Thyroid gland (tissue), 4 donors: ENCODE measurements around the gene SV2B. TPM values are rescaled to one million over a fixed set of nuclear protein-coding genes. Genes with fewer than 3 reads are reported as not detected.

Source experiments
- DNase-seq, 2 donors: peaks; one replicate each; pipeline ENCODE4 v3.0.0-alpha.2; 2019
- H3K27ac ChIP-seq, 3 donors: fragments of 200-600 bp; sonication (generic); 1 replicate in 2 of 3; 2 replicates in 1 of 3; pipeline ENCODE4 v1.5.1; 2016 to 2019; ENCODE audit warnings: mild to moderate bottlenecking in 1 of 3, moderate library complexity in 1 of 3
- H3K27me3 ChIP-seq: fragments of 200-600 bp; sonication (generic); one replicate; pipeline ENCODE4 v1.5.1; 2019
- H3K36me3 ChIP-seq, 2 donors: fragments of 200-600 bp; sonication (generic); one replicate each; pipeline ENCODE4 v1.5.1; 2016 to 2019
- H3K4me1 ChIP-seq, 2 donors: fragments of 200-600 bp; sonication (generic); one replicate each; pipeline ENCODE4 v1.5.1; 2017 to 2019
- H3K4me3 ChIP-seq, 3 donors: fragments of 200-600 bp; sonication (generic); replicated peaks in 1 of 3; 1 replicate in 2 of 3; 2 replicates in 1 of 3; pipeline ENCODE4 v1.5.1; 2016; ENCODE audit warnings: mild to moderate bottlenecking in 1 of 3
- H3K9me3 ChIP-seq: fragments of 200-600 bp; sonication (generic); one replicate; pipeline ENCODE4 v1.5.1; 2017
- POLR2A ChIP-seq, 2 donors: fragments of 450-650 bp; IDR thresholded peaks; one replicate each; pipeline ENCODE4 v1.6.1; 2017; ENCODE audit warnings: antibody characterized with exemption in 2 of 2, mild to moderate bottlenecking in 2 of 2, moderate library complexity in 1 of 2
- WGBS, 2 donors: methylation state at CpG; one replicate each; pipeline ENCODE4 v1.1.5; 2017; 5-methylcytosine and 5-hydroxymethylcytosine counted together
- intact Hi-C: fragments of 100-400 bp; cut with DNase I; formaldehyde crosslinking; loops from one replicate; pipeline ENCODE4 v1.15.1; 2023
- total RNA-seq, 4 donors: library from RNA; depleted of rRNA; stranded (reverse); fragments of >200 nt; gene quantifications; one replicate each; pipeline ENCODE4 v1.2.3, GENCODE V29; 2016
- TF ChIP-seq, protein P1 (sequence below), 6 experiments: fragments of 200-600 bp in 3 of 6; fragments of 450-650 bp in 3 of 6; sonication (generic) in 3 of 6; IDR thresholded peaks; one replicate each; pipeline ENCODE4 v1.5.1; 2016 to 2019; ENCODE audit warnings: antibody characterized with exemption in 6 of 6, mild to moderate bottlenecking in 2 of 6, inconsistent platforms in 1 of 6, moderate library complexity in 1 of 6

SV2B gene
- total RNA-seq, 4 donors from 2014 or later = 0.83 to 3.9 (median 2.2) TPM

GRCh38 chr15:91118817-91119590 lies 18.9 kb downstream of the SV2B start:
- no peaks in the 10 kb centered on the region for H3K9me3 ChIP-seq
- no peaks in the 10 kb centered on the region for H3K36me3 ChIP-seq
- TF ChIP-seq POLR2A (IDR thresholded peaks at IDR 0.05) = no peak
- TF ChIP-seq, protein P1, sequence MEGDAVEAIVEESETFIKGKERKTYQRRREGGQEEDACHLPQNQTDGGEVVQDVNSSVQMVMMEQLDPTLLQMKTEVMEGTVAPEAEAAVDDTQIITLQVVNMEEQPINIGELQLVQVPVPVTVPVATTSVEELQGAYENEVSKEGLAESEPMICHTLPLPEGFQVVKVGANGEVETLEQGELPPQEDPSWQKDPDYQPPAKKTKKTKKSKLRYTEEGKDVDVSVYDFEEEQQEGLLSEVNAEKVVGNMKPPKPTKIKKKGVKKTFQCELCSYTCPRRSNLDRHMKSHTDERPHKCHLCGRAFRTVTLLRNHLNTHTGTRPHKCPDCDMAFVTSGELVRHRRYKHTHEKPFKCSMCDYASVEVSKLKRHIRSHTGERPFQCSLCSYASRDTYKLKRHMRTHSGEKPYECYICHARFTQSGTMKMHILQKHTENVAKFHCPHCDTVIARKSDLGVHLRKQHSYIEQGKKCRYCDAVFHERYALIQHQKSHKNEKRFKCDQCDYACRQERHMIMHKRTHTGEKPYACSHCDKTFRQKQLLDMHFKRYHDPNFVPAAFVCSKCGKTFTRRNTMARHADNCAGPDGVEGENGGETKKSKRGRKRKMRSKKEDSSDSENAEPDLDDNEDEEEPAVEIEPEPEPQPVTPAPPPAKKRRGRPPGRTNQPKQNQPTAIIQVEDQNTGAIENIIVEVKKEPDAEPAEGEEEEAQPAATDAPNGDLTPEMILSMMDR (IDR thresholded peaks at IDR 0.05) = no peak
- intact Hi-C loops = no loop called here
- H3K27me3 ChIP-seq = no peaks in the 10 kb centered on the region
- H3K4me1 ChIP-seq = no peaks in the 10 kb centered on the region
- no peak overlapping the region for H3K4me3 ChIP-seq
- WGBS, 2 donors = 66 to 76% methylated on average over 12 of the region's 12 CpGs
- no peak for DNase-seq
- H3K27ac ChIP-seq = no peak overlapping the region

DNA sequence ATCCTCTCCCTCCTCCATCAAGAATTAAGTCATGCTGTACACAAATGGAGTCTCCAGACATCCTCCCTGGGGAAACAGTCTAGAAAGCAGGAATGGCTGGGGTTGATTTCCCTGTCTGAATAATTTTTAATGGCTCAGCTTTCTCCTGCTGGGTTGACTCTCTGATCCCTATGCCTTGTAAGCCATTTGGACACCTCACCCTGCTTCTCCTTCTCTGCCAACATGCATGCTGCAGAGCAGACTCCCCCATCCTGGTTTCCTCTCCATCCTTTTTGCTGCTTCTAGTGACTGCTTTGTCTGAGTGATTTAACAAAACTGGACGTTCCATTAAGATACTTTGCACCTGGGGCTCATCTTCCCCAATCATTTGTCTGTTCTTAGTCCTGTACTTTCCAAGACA lies 22.2 kb downstream of the SV2B start:
- no peaks in the 10 kb centered on the region for H3K9me3 ChIP-seq
- no peaks in the 10 kb centered on the region for H3K4me1 ChIP-seq
- H3K27me3 ChIP-seq = no peaks in the 10 kb centered on the region
- 66 to 68% methylated on average over 1 of the region's 1 CpG for WGBS, 2 donors
- H3K36me3 ChIP-seq = no peaks in the 10 kb centered on the region
- TF ChIP-seq POLR2A (IDR thresholded peaks at IDR 0.05) = no peak
- TF ChIP-seq, protein P1 (IDR thresholded peaks at IDR 0.05) = no peak
- no peak overlapping the region for H3K4me3 ChIP-seq
- H3K27ac ChIP-seq = no peak overlapping the region
- DNase-seq = no peak
- intact Hi-C loops = no loop called here

DNA sequence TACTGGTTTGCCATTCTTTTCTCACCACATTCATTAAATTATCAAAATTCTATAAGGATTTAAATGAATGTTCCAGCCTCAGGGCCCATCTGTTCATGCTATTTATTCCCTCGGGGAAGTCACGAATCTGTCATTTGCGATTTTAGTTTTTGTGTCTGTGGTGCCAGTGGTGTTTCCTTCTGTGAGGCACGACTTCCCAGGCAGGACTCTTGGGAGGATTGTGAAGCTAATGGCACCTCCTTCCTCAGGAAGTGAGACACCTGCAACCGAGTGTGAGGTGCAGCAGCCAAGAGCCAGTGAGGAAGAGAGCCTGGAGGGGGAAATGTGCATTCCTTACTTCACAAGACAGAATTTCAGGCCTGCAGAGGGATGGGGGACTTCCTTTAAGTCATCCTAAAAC lies 24.1 kb downstream of the SV2B start:
- no peaks in the 10 kb centered on the region for H3K36me3 ChIP-seq
- WGBS, 2 donors = 50 to 58% methylated on average over 5 of the region's 5 CpGs
- no peaks in the 10 kb centered on the region for H3K4me1 ChIP-seq
- H3K4me3 ChIP-seq = no peak overlapping the region
- H3K27ac ChIP-seq = no peak overlapping the region
- no peaks in the 10 kb centered on the region for H3K27me3 ChIP-seq
- DNase-seq = no peak
- H3K9me3 ChIP-seq = no peaks in the 10 kb centered on the region
- intact Hi-C loops = no loop called here
- no peak for TF ChIP-seq POLR2A (IDR thresholded peaks at IDR 0.05)
- TF ChIP-seq, protein P1 (IDR thresholded peaks at IDR 0.05) = no peak

- Histone ChIP-seq H3K9me3 (no peaks in the 10 kb centered on the region), H3K4me3 (no peak overlapping the region), H3K36me3 (no peaks in the 10 kb centered on the region), H3K4me1 (no peaks in the 10 kb centered on the region), H3K27ac (no peak overlapping the region), H3K27me3 (no peaks in the 10 kb centered on the region)
- DNase-seq = no peak
- TF ChIP-seq POLR2A (IDR thresholded peaks at IDR 0.05) = no peak
- TF ChIP-seq, protein P1 (IDR thresholded peaks at IDR 0.05) = no peak
- intact Hi-C loops = no loop called here
- WGBS, 2 donors = 87 to 90% methylated on average over 7 of the region's 7 CpGs
Observed at GRCh38 chr15:91125162-91125561, 25.1 kb downstream of the SV2B start.

- Histone ChIP-seq H3K27ac (no peak overlapping the region), H3K4me3 (no peak overlapping the region), H3K27me3 (no peaks in the 10 kb centered on the region), H3K4me1 (no peaks in the 10 kb centered on the region), H3K36me3 (no peaks in the 10 kb centered on the region), H3K9me3 (no peaks in the 10 kb centered on the region)
- intact Hi-C loops = no loop called here
- no peak for DNase-seq
- TF ChIP-seq, protein P1 (IDR thresholded peaks at IDR 0.05) = no peak
- no peak for TF ChIP-seq POLR2A (IDR thresholded peaks at IDR 0.05)
Observed at GRCh38 chr15:91126080-91126479, 26.0 kb downstream of the SV2B start.
